ENCODE results near the gene SBK2.

GRCh38 chr19:55484593-55485438 lies 52.1 kb downstream of the SBK2 start, which contains the start of gene NAT14:
- TF ChIP-seq, protein P1, sequence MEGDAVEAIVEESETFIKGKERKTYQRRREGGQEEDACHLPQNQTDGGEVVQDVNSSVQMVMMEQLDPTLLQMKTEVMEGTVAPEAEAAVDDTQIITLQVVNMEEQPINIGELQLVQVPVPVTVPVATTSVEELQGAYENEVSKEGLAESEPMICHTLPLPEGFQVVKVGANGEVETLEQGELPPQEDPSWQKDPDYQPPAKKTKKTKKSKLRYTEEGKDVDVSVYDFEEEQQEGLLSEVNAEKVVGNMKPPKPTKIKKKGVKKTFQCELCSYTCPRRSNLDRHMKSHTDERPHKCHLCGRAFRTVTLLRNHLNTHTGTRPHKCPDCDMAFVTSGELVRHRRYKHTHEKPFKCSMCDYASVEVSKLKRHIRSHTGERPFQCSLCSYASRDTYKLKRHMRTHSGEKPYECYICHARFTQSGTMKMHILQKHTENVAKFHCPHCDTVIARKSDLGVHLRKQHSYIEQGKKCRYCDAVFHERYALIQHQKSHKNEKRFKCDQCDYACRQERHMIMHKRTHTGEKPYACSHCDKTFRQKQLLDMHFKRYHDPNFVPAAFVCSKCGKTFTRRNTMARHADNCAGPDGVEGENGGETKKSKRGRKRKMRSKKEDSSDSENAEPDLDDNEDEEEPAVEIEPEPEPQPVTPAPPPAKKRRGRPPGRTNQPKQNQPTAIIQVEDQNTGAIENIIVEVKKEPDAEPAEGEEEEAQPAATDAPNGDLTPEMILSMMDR (IDR thresholded peaks at IDR 0.05; ENCODE audit: insufficient read depth, low read length, poor library complexity, severe bottlenecking): no peak
- TF ChIP-seq EZH2phosphoT487 (conservative IDR thresholded peaks at IDR 0.05; ENCODE audit: low read length): no peak
